Osteoblast (primary cell): ENCODE measurements around the gene CD70. TPM values are rescaled to one million over a fixed set of nuclear protein-coding genes. Genes with fewer than 3 reads are reported as not detected.
"Not testable (repeated sequence)": the region's sequence is repeated elsewhere in the genome, so short reads cannot be mapped to it uniquely, and the experiment has no call there.

Experiments used
- DNase-seq: peaks from one replicate; pipeline ENCODE4 v3.0.0; 2011; ENCODE audit warnings: low spot score, mixed read lengths; ENCODE audit not compliant: insufficient read length; ENCODE audit errors: missing footprints
- H2AFZ ChIP-seq: 2 replicates; pipeline ENCODE4 v1.6.0; 2011; ENCODE audit warnings: mild to moderate bottlenecking, low read length
- H3K27ac ChIP-seq: 2 replicates; pipeline ENCODE4 v1.5.1; 2011; ENCODE audit warnings: mild to moderate bottlenecking, low read depth, low read length, moderate library complexity
- H3K27me3 ChIP-seq: 2 replicates; pipeline ENCODE4 v1.6.0; 2012; ENCODE audit warnings: mild to moderate bottlenecking, control low read depth, inconsistent platforms, low read length, moderate library complexity; ENCODE audit not compliant: insufficient read depth
- H3K36me3 ChIP-seq: 2 replicates; pipeline ENCODE4 v1.5.1; 2011; ENCODE audit warnings: mild to moderate bottlenecking, low read length, control low read depth, moderate library complexity; ENCODE audit not compliant: insufficient read depth
- H3K4me1 ChIP-seq: 2 replicates; pipeline ENCODE4 v1.5.1; 2011; ENCODE audit warnings: mild to moderate bottlenecking, low read length, control low read depth, moderate library complexity; ENCODE audit not compliant: insufficient read depth
- H3K4me2 ChIP-seq: 2 replicates; pipeline ENCODE4 v1.6.0; 2011; ENCODE audit warnings: mild to moderate bottlenecking, low read length; ENCODE audit not compliant: insufficient read depth
- H3K4me3 ChIP-seq: fragments of 200-600 bp; sonication (generic); 3 replicates; pipeline ENCODE4 v1.5.1; 2012; ENCODE audit warnings: mild to moderate bottlenecking, low read length, inconsistent platforms; ENCODE audit not compliant: insufficient read depth
- H3K79me2 ChIP-seq: 2 replicates; pipeline ENCODE4 v1.6.0; 2012; ENCODE audit warnings: mild to moderate bottlenecking, low read length, control low read depth, inconsistent platforms; ENCODE audit not compliant: insufficient read depth
- H3K9me3 ChIP-seq: 2 replicates; pipeline ENCODE4 v1.5.1; 2011; ENCODE audit warnings: low read depth, low read length, control low read depth
- H4K20me1 ChIP-seq: 2 replicates; pipeline ENCODE4 v1.6.0; 2012; ENCODE audit warnings: mild to moderate bottlenecking, low read length, control low read depth; ENCODE audit not compliant: insufficient read depth
- total RNA-seq: library from RNA; depleted of rRNA; stranded (reverse); fragments of >200 nt; gene quantifications from 2 replicates; pipeline ENCODE4 v1.2.3, GENCODE V29; 2012
- TF ChIP-seq, protein P1 (sequence below): IDR thresholded peaks from 2 replicates; pipeline ENCODE4 v1.5.1; 2011; ENCODE audit warnings: mild to moderate bottlenecking, low read depth, low read length, moderate library complexity; ENCODE audit errors: extremely low read depth

CD70 gene
- total RNA-seq, 1 donor, result not detected

DNA sequence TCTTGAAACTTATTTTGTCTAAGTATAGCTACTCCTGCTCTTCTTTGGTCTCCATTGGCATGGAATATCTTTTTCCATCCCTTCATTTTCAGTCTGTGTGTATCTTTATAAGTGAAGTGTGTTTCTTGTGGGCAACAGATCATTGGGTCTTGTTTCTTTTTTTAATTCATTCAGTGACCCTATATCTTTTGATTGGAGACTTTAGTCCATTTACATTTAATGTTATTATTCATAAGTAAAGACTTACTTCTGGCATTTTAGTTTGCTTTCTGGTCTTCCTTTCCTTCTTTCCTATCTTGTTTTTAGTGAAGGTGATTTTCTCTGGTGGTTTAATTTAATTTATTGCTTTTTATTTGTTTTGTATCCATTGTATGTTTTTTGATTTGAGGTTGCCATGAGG, 19.8 kb downstream of the CD70 start:
- H3K27me3 ChIP-seq, result peaks cover 24% of the 10 kb centered on the region
- no peak for DNase-seq

DNA sequence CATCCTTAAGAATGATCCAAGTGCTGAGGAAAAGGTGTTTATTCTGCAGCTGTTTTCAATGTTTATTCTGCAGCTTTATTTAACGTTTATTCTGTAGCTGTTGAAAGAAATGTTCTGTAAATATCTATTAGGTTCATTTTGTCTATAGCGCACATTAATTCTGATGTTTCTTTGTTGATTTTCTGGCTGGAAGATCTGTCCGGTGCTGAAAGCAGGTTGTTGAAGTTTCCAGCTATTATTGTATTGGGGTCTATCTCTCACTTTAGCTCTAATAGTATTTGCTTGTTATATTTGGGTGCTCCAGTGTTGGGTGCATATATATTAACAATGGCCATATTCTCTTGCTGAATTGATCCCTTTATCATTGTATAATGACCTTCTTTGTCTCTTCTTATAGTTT, 20.2 kb downstream of the CD70 start:
- no peak overlapping the region for H3K4me2 ChIP-seq
- H3K9me3 ChIP-seq, result no peaks in the 10 kb centered on the region
- peaks cover 24% of the 10 kb centered on the region for H3K27me3 ChIP-seq
- H2AFZ ChIP-seq, result no peak overlapping the region
- H4K20me1 ChIP-seq, result no peaks in the 10 kb centered on the region
- no peak for DNase-seq
- no peaks in the 10 kb centered on the region for H3K36me3 ChIP-seq
- TF ChIP-seq, protein P1, sequence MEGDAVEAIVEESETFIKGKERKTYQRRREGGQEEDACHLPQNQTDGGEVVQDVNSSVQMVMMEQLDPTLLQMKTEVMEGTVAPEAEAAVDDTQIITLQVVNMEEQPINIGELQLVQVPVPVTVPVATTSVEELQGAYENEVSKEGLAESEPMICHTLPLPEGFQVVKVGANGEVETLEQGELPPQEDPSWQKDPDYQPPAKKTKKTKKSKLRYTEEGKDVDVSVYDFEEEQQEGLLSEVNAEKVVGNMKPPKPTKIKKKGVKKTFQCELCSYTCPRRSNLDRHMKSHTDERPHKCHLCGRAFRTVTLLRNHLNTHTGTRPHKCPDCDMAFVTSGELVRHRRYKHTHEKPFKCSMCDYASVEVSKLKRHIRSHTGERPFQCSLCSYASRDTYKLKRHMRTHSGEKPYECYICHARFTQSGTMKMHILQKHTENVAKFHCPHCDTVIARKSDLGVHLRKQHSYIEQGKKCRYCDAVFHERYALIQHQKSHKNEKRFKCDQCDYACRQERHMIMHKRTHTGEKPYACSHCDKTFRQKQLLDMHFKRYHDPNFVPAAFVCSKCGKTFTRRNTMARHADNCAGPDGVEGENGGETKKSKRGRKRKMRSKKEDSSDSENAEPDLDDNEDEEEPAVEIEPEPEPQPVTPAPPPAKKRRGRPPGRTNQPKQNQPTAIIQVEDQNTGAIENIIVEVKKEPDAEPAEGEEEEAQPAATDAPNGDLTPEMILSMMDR, result no peak
- no peaks in the 10 kb centered on the region for H3K79me2 ChIP-seq
- no peak overlapping the region for H3K4me3 ChIP-seq
- no peaks in the 10 kb centered on the region for H3K4me1 ChIP-seq
- H3K27ac ChIP-seq, result no peak overlapping the region

More for the DNA sequence above, 19.8 kb downstream of the CD70 start:
- Histone ChIP-seq H3K4me3 (no peak overlapping the region), H3K36me3 (no peaks in the 10 kb centered on the region), H3K9me3 (no peaks in the 10 kb centered on the region), H2AFZ (no peak overlapping the region), H3K4me1 (no peaks in the 10 kb centered on the region), H4K20me1 (no peaks in the 10 kb centered on the region), H3K27ac (no peak overlapping the region), H3K79me2 (no peaks in the 10 kb centered on the region), H3K4me2 (no peak overlapping the region)
- TF ChIP-seq, protein P1, result no peak

DNA sequence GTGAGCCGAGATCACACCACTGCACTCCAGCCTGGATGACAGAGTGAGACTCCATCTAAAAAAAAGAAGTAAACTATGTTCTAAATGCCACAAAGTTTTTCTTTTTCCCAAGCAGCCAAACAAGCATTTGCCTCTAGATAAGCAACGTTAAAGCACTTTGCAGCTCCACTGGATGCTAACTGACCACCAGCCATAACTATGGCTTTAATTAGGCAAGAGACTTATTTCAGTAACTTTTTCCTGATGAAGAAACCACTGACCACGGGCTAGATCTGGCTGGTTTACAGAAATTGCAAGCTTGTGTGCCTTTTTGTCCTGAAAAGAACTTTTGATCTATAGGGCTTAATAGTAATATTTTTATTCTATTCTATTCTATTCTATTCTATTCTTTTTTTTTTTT, 22.1 kb downstream of the CD70 start:
- Histone ChIP-seq H3K4me1 (no peaks in the 10 kb centered on the region), H4K20me1 (no peaks in the 10 kb centered on the region), H3K79me2 (no peaks in the 10 kb centered on the region), H2AFZ (no peak overlapping the region), H3K36me3 (no peaks in the 10 kb centered on the region), H3K4me2 (no peak overlapping the region), H3K27me3 (peaks cover 17% of the 10 kb centered on the region), H3K9me3 (no peaks in the 10 kb centered on the region), H3K27ac (no peak overlapping the region), H3K4me3 (no peak overlapping the region)
- TF ChIP-seq, protein P1, result no peak
- no peak for DNase-seq

DNA sequence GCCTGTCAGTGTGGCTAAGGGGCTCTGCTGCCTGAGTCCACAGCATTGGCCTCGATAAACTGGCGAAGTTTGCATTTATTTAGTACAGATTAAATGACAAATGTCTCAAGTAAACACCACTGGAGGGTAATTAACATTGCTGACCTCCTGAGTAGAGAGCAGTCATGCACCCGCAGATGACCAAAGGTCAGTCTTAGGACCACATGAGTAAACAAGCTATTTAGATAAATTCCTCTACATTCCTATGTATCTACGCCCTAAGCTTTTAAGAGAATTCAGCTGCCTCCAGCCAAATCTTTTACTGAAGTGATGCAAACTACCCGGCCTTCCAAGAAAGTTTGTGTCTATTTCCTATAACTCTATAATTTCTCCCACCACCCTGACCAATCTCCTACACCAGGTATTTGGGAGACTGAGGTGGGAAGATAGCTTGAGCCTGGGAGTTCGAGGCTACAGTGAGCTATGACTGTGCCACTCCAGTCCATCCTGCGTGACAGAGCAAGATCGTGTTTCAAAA, 22.9 kb downstream of the CD70 start:
- H3K4me2 ChIP-seq, result no peak overlapping the region
- no peaks in the 10 kb centered on the region for H3K9me3 ChIP-seq
- no peaks in the 10 kb centered on the region for H3K79me2 ChIP-seq
- TF ChIP-seq, protein P1, result no peak
- no peak for DNase-seq
- no peaks in the 10 kb centered on the region for H3K4me1 ChIP-seq
- no peak overlapping the region for H3K4me3 ChIP-seq
- no peak overlapping the region for H3K27ac ChIP-seq
- H3K36me3 ChIP-seq, result no peaks in the 10 kb centered on the region
- H3K27me3 ChIP-seq, result peaks cover 12% of the 10 kb centered on the region
- H2AFZ ChIP-seq, result no peak overlapping the region
- H4K20me1 ChIP-seq, result no peaks in the 10 kb centered on the region

DNA sequence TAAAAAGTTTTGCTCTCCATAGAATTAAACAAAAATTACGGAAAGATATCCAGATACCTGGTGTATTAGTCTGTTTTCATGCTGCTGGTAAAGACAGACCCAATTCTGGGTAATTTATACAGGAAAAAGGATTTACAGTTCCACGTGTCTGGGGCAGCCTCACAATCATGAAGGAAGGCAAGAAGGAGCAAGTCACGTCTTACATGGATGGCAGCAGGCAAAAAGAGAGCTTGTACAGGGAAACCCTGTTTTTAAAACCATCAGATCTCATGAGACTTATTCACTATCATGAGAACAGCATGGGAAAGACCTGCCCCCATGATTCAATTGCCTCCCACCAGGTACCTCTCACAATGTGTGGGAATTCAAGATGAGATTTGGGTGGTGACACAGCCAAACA, 24.2 kb downstream of the CD70 start:
- H3K79me2 ChIP-seq, H3K4me1 ChIP-seq, H3K4me3 ChIP-seq, H3K36me3 ChIP-seq, H3K9me3 ChIP-seq, DNase-seq, H3K4me2 ChIP-seq, H2AFZ ChIP-seq, H3K27me3 ChIP-seq, H3K27ac ChIP-seq, H4K20me1 ChIP-seq: not testable (repeated sequence)
